Measurements from ENCODE around the gene TRPV4.

DNA sequence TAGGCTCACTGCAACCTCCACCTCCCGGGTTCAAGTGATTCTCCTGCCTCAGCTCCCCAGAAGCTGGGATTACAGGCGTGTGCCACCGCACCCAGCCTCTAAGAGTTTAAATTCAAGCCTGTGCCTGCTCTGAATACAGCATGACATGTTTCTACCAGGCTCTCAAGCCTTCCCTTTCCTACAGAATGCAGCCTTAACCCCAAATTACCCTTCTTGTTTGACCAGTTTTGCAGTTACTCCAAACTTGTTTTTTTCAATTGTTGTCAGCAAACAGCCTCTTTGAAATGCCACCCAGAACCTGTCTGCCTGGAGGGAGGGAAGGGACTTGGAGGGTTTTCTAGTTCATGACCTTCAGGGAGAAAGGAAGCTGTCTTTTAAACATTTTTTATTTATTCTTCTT, 31.7 kb upstream of the TRPV4 start:
- no peak for TF ChIP-seq POLR2A (IDR thresholded peaks at IDR 0.05)
- TF ChIP-seq, protein P1, sequence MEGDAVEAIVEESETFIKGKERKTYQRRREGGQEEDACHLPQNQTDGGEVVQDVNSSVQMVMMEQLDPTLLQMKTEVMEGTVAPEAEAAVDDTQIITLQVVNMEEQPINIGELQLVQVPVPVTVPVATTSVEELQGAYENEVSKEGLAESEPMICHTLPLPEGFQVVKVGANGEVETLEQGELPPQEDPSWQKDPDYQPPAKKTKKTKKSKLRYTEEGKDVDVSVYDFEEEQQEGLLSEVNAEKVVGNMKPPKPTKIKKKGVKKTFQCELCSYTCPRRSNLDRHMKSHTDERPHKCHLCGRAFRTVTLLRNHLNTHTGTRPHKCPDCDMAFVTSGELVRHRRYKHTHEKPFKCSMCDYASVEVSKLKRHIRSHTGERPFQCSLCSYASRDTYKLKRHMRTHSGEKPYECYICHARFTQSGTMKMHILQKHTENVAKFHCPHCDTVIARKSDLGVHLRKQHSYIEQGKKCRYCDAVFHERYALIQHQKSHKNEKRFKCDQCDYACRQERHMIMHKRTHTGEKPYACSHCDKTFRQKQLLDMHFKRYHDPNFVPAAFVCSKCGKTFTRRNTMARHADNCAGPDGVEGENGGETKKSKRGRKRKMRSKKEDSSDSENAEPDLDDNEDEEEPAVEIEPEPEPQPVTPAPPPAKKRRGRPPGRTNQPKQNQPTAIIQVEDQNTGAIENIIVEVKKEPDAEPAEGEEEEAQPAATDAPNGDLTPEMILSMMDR (IDR thresholded peaks at IDR 0.05): no peak

All from body of pancreas (tissue), 4 donors.